Liver (tissue), 9 donors: ENCODE data around the gene ARV1. TPM values are rescaled to one million over a fixed set of nuclear protein-coding genes. Genes with fewer than 3 reads are reported as not detected.

Experiments used
- DNase-seq: peaks from one replicate; pipeline ENCODE4 v3.0.0-alpha.2; 2017; ENCODE audit warnings: low spot score
- H3K27ac ChIP-seq, 2 donors: one replicate each; pipeline ENCODE4 v1.7.0; 2013; ENCODE audit warnings: inconsistent platforms in 2 of 2, low read length in 2 of 2, control low read depth in 1 of 2, low read depth in 1 of 2, mild to moderate bottlenecking in 1 of 2
- H3K27me3 ChIP-seq, 4 donors: one replicate each; pipeline versions ENCODE4 v1.6.1 to v1.7.0; 2013; ENCODE audit warnings: low read length in 3 of 4, inconsistent platforms in 1 of 4, mild to moderate bottlenecking in 1 of 4, moderate library complexity in 1 of 4; ENCODE audit not compliant: control insufficient read depth in 4 of 4, insufficient read depth in 4 of 4
- H3K36me3 ChIP-seq, 4 donors: one replicate each; pipeline versions ENCODE4 v1.6.1 to v1.7.0; 2013; ENCODE audit warnings: low read length in 3 of 4, mild to moderate bottlenecking in 3 of 4, low read depth in 1 of 4, moderate library complexity in 1 of 4; ENCODE audit not compliant: control insufficient read depth in 4 of 4, insufficient read depth in 3 of 4
- H3K4me1 ChIP-seq, 4 donors: one replicate each; pipeline versions ENCODE4 v1.6.1 to v1.7.0; 2013; ENCODE audit warnings: low read length in 3 of 4, mild to moderate bottlenecking in 3 of 4, moderate library complexity in 1 of 4; ENCODE audit not compliant: control insufficient read depth in 4 of 4, insufficient read depth in 4 of 4
- H3K4me3 ChIP-seq, 3 donors: one replicate each; pipeline versions ENCODE4 v1.6.1 to v1.7.0; 2013; ENCODE audit warnings: low read length in 3 of 3, control low read depth in 1 of 3, low read depth in 1 of 3, mild to moderate bottlenecking in 1 of 3
- H3K9ac ChIP-seq, 2 donors: one replicate each; pipeline ENCODE4 v1.7.0; 2013; ENCODE audit warnings: low read length in 2 of 2, mild to moderate bottlenecking in 2 of 2, moderate library complexity in 2 of 2, control low read depth in 1 of 2, low read depth in 1 of 2
- H3K9me3 ChIP-seq, 4 donors: one replicate each; pipeline versions ENCODE4 v1.6.1 to v1.7.0; 2013; ENCODE audit warnings: low read length in 3 of 4; ENCODE audit not compliant: control insufficient read depth in 4 of 4
- EGR1 ChIP-seq, 2 donors: IDR thresholded peaks; 2 replicates each; pipeline ENCODE4 v1.6.1; 2016 to 2018; ENCODE audit warnings: antibody characterized with exemption in 2 of 2, low read depth in 2 of 2
- FOXA1 ChIP-seq: IDR thresholded peaks from 2 replicates; pipeline ENCODE4 v1.6.1; 2016; ENCODE audit warnings: antibody characterized with exemption
- FOXA2 ChIP-seq: IDR thresholded peaks from 2 replicates; pipeline ENCODE4 v1.6.1; 2016; ENCODE audit warnings: antibody characterized with exemption
- GABPA ChIP-seq, 2 donors: IDR thresholded peaks in 1 of 2; conservative IDR thresholded peaks in 1 of 2; 2 replicates each; pipeline ENCODE4 v1.6.1; 2016; ENCODE audit warnings: antibody characterized with exemption in 2 of 2, mild to moderate bottlenecking in 1 of 2, moderate library complexity in 1 of 2
- HNF4A ChIP-seq, 2 donors: conservative IDR thresholded peaks; 2 replicates each; pipeline ENCODE4 v1.6.1; 2016; ENCODE audit warnings: antibody characterized with exemption in 2 of 2, mild to moderate bottlenecking in 2 of 2
- HNF4G ChIP-seq: IDR thresholded peaks from 2 replicates; pipeline ENCODE4 v1.6.1; 2016; ENCODE audit warnings: antibody characterized with exemption
- JUND ChIP-seq, 2 donors: IDR thresholded peaks; 2 replicates each; pipeline ENCODE4 v1.6.1; 2016; ENCODE audit warnings: antibody characterized with exemption in 2 of 2
- NR2F2 ChIP-seq: IDR thresholded peaks from 2 replicates; pipeline ENCODE4 v1.6.1; 2016; ENCODE audit warnings: antibody characterized with exemption
- RAD21 ChIP-seq, 2 donors: IDR thresholded peaks; 2 replicates each; pipeline ENCODE4 v1.6.1; 2016; ENCODE audit warnings: antibody characterized with exemption in 2 of 2, mild to moderate bottlenecking in 2 of 2
- RXRA ChIP-seq, 2 donors: IDR thresholded peaks; 2 replicates each; pipeline ENCODE4 v1.6.1; 2017 to 2018; ENCODE audit warnings: antibody characterized with exemption in 2 of 2, mild to moderate bottlenecking in 1 of 2
- SP1 ChIP-seq: IDR thresholded peaks from 2 replicates; pipeline ENCODE4 v1.6.1; 2018; ENCODE audit warnings: antibody characterized with exemption, mild to moderate bottlenecking
- TAF1 ChIP-seq: conservative IDR thresholded peaks from 2 replicates; pipeline ENCODE4 v1.6.1; 2016; ENCODE audit warnings: antibody characterized with exemption, mild to moderate bottlenecking
- WGBS: extraction: QIAGEN DNeasy Blood & Tissue Kit; methylation state at CpG from one replicate; pipeline ENCODE4 v1.1.7; 2013; 5-methylcytosine and 5-hydroxymethylcytosine counted together
- polyA plus RNA-seq, 2 donors: library from polyadenylated mRNA; stranded (reverse) in 1 of 2; unstranded in 1 of 2; fragments of 200-250 nt in 1 of 2; fragments of >200 nt in 1 of 2; fragmentation: Nextera tagmentation in 1 of 2; extraction: Ambion mirVana in 1 of 2; gene quantifications; one replicate each; pipeline versions ENCODE4 v1.2.1 to v1.2.3, GENCODE V29; 2013 to 2015
- total RNA-seq, 2 donors: library from RNA; depleted of rRNA; stranded (reverse); fragments of >200 nt; gene quantifications; one replicate each; pipeline ENCODE4 v1.2.3, GENCODE V29; 2014
- TF ChIP-seq, protein P1 (sequence below): IDR thresholded peaks from 2 replicates; pipeline ENCODE4 v1.6.1; 2016; ENCODE audit warnings: antibody characterized with exemption
- TF ChIP-seq, protein P2 (sequence below): IDR thresholded peaks from 2 replicates; pipeline ENCODE4 v1.6.1; 2016; ENCODE audit warnings: antibody characterized with exemption
- TF ChIP-seq, protein P3 (sequence below): IDR thresholded peaks from 2 replicates; pipeline ENCODE4 v1.6.1; 2016; ENCODE audit warnings: antibody characterized with exemption, mild to moderate bottlenecking
- TF ChIP-seq, protein P4 (sequence below): IDR thresholded peaks from 2 replicates; pipeline ENCODE4 v1.6.1; 2016; ENCODE audit warnings: antibody characterized with exemption
- donor health status: healthy.
- donor health status: healthy.
- donor health status: healthy.
- donor health status: healthy.
- donor health status: healthy.

ARV1 gene
- total and polyA plus RNA-seq, 4 donors: 11.4 to 18.9 (median 14.6) TPM

DNA sequence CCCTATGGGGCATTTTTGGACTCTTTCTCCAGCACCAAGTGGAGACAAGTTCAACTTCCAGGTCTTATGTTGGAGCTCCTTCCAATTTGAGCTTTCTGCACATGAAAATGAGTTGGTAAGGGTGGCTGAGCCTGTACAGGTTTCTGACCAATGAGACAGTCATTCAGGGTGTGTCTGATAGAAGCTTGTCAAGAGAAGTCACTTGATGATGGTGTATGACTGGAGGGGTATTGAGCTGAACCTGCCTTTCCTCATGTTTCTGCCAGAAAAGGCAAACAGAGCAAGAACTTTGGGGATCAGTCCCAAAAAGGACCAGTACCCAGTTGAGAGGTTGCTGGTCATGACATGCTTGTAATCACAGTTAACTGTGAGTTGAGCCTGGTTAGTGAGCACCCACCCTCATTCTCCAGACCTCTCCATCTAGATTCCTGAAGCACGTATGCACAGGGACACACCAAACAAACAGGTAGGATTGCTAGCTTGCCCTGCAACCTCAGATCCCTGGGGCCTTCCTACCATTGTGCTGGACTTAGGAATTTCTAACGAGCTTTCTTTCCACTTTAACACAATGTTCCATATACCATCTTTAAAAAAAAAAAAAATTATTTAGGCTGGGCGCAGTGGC is 34.6 kb downstream of the ARV1 start:
- no peak for DNase-seq
- H3K4me3 ChIP-seq: no peak overlapping the region
- no peak for TF ChIP-seq FOXA2
- no peak for TF ChIP-seq SP1
- TF ChIP-seq RAD21 (IDR thresholded peaks at IDR 0.05): no peak
- no peak for TF ChIP-seq JUND (IDR thresholded peaks at IDR 0.05)
- TF ChIP-seq RXRA (IDR thresholded peaks at IDR 0.05): no peak
- peaks cover 0 to 3% (median 0%) of the 10 kb centered on the region in 4 donors for H3K9me3 ChIP-seq
- H3K4me1 ChIP-seq: no peaks in the 10 kb centered on the region
- H3K9ac ChIP-seq: no peak overlapping the region
- WGBS: 81% methylated on average over 3 of the region's 3 CpGs
- no peaks in the 10 kb centered on the region for H3K27me3 ChIP-seq
- H3K36me3 ChIP-seq: no peaks in the 10 kb centered on the region
- H3K27ac ChIP-seq: no peak overlapping the region

DNA sequence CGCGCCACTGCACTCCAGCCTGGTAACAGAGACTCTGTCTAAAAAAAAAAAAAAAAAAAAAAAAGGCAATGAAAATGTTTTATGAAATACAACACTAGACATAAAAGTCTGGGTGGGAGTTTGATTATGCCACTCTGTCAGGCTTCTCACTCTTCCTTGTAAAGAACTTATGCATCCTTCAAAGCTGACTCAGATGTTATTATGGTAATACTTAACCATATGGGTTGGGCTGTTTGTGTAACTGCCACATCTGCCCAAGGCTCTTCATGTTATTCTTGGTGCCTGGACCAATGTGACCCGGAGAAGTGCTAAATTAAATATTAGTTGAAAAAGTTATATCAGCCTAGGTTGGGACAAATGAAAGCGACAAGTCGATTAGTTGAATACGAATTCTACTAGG is 37.3 kb downstream of the ARV1 start:
- WGBS: 93% methylated on average over 6 of the region's 6 CpGs
- Histone ChIP-seq H3K36me3 (peaks cover 0 to 5% (median 0%) of the 10 kb centered on the region in 4 donors), H3K9ac (no peak overlapping the region)

DNA sequence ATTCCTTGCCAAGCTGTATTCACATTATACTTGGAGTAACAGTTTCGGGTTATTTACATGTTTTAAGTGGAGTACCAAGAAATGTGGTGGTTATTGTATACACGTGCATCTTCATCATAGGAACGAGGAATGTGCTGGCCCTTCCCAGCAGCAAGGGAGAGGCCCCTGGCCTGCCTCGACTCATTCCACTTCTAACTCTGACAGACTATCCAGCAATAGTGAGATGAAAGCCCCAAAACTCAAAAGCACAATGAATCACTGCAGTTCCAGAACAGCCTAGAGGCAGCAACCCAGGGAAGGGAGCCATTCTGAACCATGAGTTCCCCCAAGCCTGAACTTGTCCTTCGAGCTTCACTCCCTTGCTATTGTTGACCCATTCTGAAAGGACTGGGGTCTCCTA is 38.1 kb downstream of the ARV1 start:
- Histone ChIP-seq H3K4me3 (no peak overlapping the region), H3K4me1 (no peaks in the 10 kb centered on the region)
- WGBS: 91% methylated on average over 5 of the region's 5 CpGs
- TF ChIP-seq, protein P1, sequence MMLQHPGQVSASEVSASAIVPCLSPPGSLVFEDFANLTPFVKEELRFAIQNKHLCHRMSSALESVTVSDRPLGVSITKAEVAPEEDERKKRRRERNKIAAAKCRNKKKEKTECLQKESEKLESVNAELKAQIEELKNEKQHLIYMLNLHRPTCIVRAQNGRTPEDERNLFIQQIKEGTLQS: no peak
- TF ChIP-seq HNF4G: no peak
- TF ChIP-seq SP1: no peak
- TF ChIP-seq, protein P2, sequence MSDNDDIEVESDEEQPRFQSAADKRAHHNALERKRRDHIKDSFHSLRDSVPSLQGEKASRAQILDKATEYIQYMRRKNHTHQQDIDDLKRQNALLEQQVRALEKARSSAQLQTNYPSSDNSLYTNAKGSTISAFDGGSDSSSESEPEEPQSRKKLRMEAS: no peak
- no peak for TF ChIP-seq RAD21 (IDR thresholded peaks at IDR 0.05)
- TF ChIP-seq JUND (IDR thresholded peaks at IDR 0.05): no peak
- TF ChIP-seq, protein P3, sequence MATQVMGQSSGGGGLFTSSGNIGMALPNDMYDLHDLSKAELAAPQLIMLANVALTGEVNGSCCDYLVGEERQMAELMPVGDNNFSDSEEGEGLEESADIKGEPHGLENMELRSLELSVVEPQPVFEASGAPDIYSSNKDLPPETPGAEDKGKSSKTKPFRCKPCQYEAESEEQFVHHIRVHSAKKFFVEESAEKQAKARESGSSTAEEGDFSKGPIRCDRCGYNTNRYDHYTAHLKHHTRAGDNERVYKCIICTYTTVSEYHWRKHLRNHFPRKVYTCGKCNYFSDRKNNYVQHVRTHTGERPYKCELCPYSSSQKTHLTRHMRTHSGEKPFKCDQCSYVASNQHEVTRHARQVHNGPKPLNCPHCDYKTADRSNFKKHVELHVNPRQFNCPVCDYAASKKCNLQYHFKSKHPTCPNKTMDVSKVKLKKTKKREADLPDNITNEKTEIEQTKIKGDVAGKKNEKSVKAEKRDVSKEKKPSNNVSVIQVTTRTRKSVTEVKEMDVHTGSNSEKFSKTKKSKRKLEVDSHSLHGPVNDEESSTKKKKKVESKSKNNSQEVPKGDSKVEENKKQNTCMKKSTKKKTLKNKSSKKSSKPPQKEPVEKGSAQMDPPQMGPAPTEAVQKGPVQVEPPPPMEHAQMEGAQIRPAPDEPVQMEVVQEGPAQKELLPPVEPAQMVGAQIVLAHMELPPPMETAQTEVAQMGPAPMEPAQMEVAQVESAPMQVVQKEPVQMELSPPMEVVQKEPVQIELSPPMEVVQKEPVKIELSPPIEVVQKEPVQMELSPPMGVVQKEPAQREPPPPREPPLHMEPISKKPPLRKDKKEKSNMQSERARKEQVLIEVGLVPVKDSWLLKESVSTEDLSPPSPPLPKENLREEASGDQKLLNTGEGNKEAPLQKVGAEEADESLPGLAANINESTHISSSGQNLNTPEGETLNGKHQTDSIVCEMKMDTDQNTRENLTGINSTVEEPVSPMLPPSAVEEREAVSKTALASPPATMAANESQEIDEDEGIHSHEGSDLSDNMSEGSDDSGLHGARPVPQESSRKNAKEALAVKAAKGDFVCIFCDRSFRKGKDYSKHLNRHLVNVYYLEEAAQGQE: no peak
- no peak for TF ChIP-seq EGR1 (IDR thresholded peaks at IDR 0.05; ENCODE audit: low read depth in 2 of 2)
- no peak for TF ChIP-seq GABPA (IDR thresholded peaks at IDR 0.05 in 1 of 2, conservative IDR thresholded peaks at IDR 0.05 in 1 of 2)
- TF ChIP-seq, protein P4, sequence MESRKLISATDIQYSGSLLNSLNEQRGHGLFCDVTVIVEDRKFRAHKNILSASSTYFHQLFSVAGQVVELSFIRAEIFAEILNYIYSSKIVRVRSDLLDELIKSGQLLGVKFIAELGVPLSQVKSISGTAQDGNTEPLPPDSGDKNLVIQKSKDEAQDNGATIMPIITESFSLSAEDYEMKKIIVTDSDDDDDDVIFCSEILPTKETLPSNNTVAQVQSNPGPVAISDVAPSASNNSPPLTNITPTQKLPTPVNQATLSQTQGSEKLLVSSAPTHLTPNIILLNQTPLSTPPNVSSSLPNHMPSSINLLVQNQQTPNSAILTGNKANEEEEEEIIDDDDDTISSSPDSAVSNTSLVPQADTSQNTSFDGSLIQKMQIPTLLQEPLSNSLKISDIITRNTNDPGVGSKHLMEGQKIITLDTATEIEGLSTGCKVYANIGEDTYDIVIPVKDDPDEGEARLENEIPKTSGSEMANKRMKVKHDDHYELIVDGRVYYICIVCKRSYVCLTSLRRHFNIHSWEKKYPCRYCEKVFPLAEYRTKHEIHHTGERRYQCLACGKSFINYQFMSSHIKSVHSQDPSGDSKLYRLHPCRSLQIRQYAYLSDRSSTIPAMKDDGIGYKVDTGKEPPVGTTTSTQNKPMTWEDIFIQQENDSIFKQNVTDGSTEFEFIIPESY: no peak
- no peak for TF ChIP-seq NR2F2
- no peak for TF ChIP-seq RXRA (IDR thresholded peaks at IDR 0.05)
- TF ChIP-seq FOXA1: no peak
- TF ChIP-seq HNF4A (conservative IDR thresholded peaks at IDR 0.05): no peak
- no peak for TF ChIP-seq FOXA2

More for the DNA sequence above, 37.3 kb downstream of the ARV1 start:
- H3K4me3 ChIP-seq: no peak overlapping the region
- H3K27ac ChIP-seq: no peak overlapping the region
- DNase-seq: no peak
- no peaks in the 10 kb centered on the region for H3K27me3 ChIP-seq
- TF ChIP-seq NR2F2: no peak
- TF ChIP-seq, protein P2: no peak
- TF ChIP-seq RAD21 (IDR thresholded peaks at IDR 0.05): no peak
- TF ChIP-seq TAF1: no peak
- TF ChIP-seq FOXA2: no peak
- no peak for TF ChIP-seq FOXA1
- no peak for TF ChIP-seq EGR1 (IDR thresholded peaks at IDR 0.05; ENCODE audit: low read depth in 2 of 2)
- TF ChIP-seq, protein P4: no peak
- no peak for TF ChIP-seq HNF4G
- TF ChIP-seq RXRA (IDR thresholded peaks at IDR 0.05): no peak
- TF ChIP-seq GABPA (IDR thresholded peaks at IDR 0.05 in 1 of 2, conservative IDR thresholded peaks at IDR 0.05 in 1 of 2): no peak
- no peaks in the 10 kb centered on the region for H3K4me1 ChIP-seq
- H3K9me3 ChIP-seq: peaks cover 0 to 2% (median 0%) of the 10 kb centered on the region in 4 donors

More for the DNA sequence above, 38.1 kb downstream of the ARV1 start:
- no peaks in the 10 kb centered on the region for H3K9me3 ChIP-seq
- H3K9ac ChIP-seq: no peak overlapping the region
- peaks cover 0 to 5% (median 0%) of the 10 kb centered on the region in 4 donors for H3K36me3 ChIP-seq
- no peak for DNase-seq
- H3K27me3 ChIP-seq: no peaks in the 10 kb centered on the region
- H3K27ac ChIP-seq: no peak overlapping the region
